ENCODE measurements around the gene ZIC5.

The ZIC5 gene

GRCh38 chr13:99913167-99913566 is 58.4 kb downstream of the ZIC5 start:
- Histone ChIP-seq H3K9me3 (ENCODE audit: insufficient read depth, low read length) (no peaks in the 10 kb centered on the region), H3K4me1 (ENCODE audit: insufficient read depth, insufficient read length) (peaks cover 3% of the 10 kb centered on the region), H3K27me3 (ENCODE audit: insufficient read depth, insufficient read length) (no peaks in the 10 kb centered on the region), H3K9ac (ENCODE audit: insufficient read length, low read depth) (no peak overlapping the region), H3K36me3 (ENCODE audit: insufficient read depth, insufficient read length, low read length) (no peaks in the 10 kb centered on the region), H3K4me3 (ENCODE audit: insufficient read length, low read depth) (no peak overlapping the region)
- no peak for DNase-seq (ENCODE audit: low read depth, low spot score)
- TF ChIP-seq ZNF274 (IDR thresholded peaks at IDR 0.05; ENCODE audit: low read depth, low read length) (no peak), SUZ12 (IDR thresholded peaks at IDR 0.05; ENCODE audit: extremely low read depth, insufficient read depth, insufficient read length) (no peak), YY1 (IDR thresholded peaks at IDR 0.05; ENCODE audit: insufficient read depth, insufficient read length) (no peak)
